HAP-1 (cell line): ENCODE results near the gene NRG3.

Experiments
- DNase-seq, 2 experiments: peaks; one replicate each; pipeline ENCODE4 v3.0.0-alpha.2; 2016 to 2020; ENCODE audit warnings: low spot score in 2 of 2
- H3K27me3 ChIP-seq: fragments of 250-450 bp; sonication (Bioruptor Pico); 2 replicates; pipeline ENCODE4 v1.5.1; 2020; ENCODE audit warnings: low read depth, mild to moderate bottlenecking, moderate library complexity
- H3K36me3 ChIP-seq: fragments of 250-450 bp; sonication (Bioruptor Pico); replicated peaks from 2 replicates; pipeline ENCODE4 v1.5.1; 2020; ENCODE audit warnings: mild to moderate bottlenecking
- H3K4me1 ChIP-seq: fragments of 250-450 bp; sonication (Bioruptor Pico); 2 replicates; pipeline ENCODE4 v1.5.1; 2020; ENCODE audit warnings: mild to moderate bottlenecking
- H3K4me3 ChIP-seq: fragments of 250-450 bp; sonication (Bioruptor Pico); 2 replicates; pipeline ENCODE4 v1.5.1; 2020; ENCODE audit warnings: mild to moderate bottlenecking, moderate library complexity
- H3K9me3 ChIP-seq: fragments of 250-450 bp; sonication (Bioruptor Pico); 2 replicates; pipeline ENCODE4 v1.5.1; 2020; ENCODE audit warnings: mild to moderate bottlenecking, moderate library complexity
- in situ Hi-C: fragments of 300-500 bp; cut with MboI; formaldehyde crosslinking; loops from 3 replicates; pipeline ENCODE4 v1.14.3; 2020; ENCODE audit warnings: low sequenced_read_pairs, inconsistent platforms, mixed read lengths

Gene NRG3

DNA sequence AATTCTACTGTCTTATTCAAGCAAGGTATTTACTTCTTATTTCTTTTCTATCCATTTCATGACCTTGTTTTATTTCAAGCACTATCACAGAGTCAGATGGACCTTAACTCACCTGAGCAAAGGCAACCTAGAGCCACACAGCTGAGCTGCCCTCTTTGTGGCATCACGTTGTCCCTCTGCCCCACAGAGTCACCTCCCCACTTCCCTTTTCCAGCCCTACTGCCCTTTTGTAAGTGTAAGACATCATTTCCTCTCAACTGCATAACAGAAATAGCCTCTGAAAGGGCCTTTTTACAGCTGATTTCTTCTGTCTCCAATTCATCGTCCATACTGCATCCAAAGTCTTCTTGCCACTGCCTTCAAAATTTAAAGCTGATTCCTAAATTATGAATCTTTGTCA lies 946.0 kb downstream of the NRG3 start:
- in situ Hi-C loops: no loop called here
- H3K4me1 ChIP-seq: no peaks in the 10 kb centered on the region
- no peak overlapping the region for H3K4me3 ChIP-seq
- H3K36me3 ChIP-seq: no peaks in the 10 kb centered on the region
- H3K27me3 ChIP-seq: no peaks in the 10 kb centered on the region
- H3K9me3 ChIP-seq: no peaks in the 10 kb centered on the region
- no peak for DNase-seq

- DNase-seq: no peak
- in situ Hi-C loops: no loop called here
- H3K27me3 ChIP-seq: no peaks in the 10 kb centered on the region
- no peaks in the 10 kb centered on the region for H3K9me3 ChIP-seq
- H3K4me3 ChIP-seq: no peak overlapping the region
- H3K4me1 ChIP-seq: no peaks in the 10 kb centered on the region
- H3K36me3 ChIP-seq: no peaks in the 10 kb centered on the region
Observed at GRCh38 chr10:82826132-82826531, 951.1 kb downstream of the NRG3 start.

GRCh38 chr10:82827901-82828300 lies 952.9 kb downstream of the NRG3 start:
- no peaks in the 10 kb centered on the region for H3K36me3 ChIP-seq
- H3K4me1 ChIP-seq: no peaks in the 10 kb centered on the region
- in situ Hi-C loops: no loop called here
- H3K9me3 ChIP-seq: no peaks in the 10 kb centered on the region
- no peak for DNase-seq
- no peaks in the 10 kb centered on the region for H3K27me3 ChIP-seq
- H3K4me3 ChIP-seq: no peak overlapping the region

- Histone ChIP-seq H3K4me1 (no peaks in the 10 kb centered on the region), H3K4me3 (no peak overlapping the region), H3K27me3 (no peaks in the 10 kb centered on the region), H3K9me3 (no peaks in the 10 kb centered on the region), H3K36me3 (no peaks in the 10 kb centered on the region)
- DNase-seq: no peak
- in situ Hi-C loops: no loop called here
Observed at GRCh38 chr10:82847242-82847641, 972.2 kb downstream of the NRG3 start.

DNA sequence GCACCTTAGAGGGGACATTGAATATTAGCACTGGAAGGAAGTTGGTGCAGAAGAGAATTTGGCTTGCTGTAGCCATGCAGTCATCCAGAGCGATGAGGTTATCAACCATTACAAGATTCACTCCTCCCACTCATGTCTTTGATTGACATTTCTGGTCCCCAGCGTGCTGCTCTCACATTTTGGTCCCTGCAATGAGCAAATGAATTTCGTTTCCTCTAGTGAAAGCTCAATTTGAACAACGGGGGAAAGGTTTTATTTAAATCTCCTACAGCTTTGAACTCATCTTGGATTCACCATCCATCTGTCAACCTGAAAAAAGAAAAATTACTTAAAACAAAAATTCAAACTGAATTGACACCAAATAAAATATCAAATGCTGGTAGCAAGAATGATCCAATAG lies 975.2 kb downstream of the NRG3 start:
- H3K4me1 ChIP-seq: no peaks in the 10 kb centered on the region
- no peaks in the 10 kb centered on the region for H3K27me3 ChIP-seq
- no peak for DNase-seq
- no peaks in the 10 kb centered on the region for H3K36me3 ChIP-seq
- H3K9me3 ChIP-seq: no peaks in the 10 kb centered on the region
- no peak overlapping the region for H3K4me3 ChIP-seq
- in situ Hi-C loops: no loop called here

DNA sequence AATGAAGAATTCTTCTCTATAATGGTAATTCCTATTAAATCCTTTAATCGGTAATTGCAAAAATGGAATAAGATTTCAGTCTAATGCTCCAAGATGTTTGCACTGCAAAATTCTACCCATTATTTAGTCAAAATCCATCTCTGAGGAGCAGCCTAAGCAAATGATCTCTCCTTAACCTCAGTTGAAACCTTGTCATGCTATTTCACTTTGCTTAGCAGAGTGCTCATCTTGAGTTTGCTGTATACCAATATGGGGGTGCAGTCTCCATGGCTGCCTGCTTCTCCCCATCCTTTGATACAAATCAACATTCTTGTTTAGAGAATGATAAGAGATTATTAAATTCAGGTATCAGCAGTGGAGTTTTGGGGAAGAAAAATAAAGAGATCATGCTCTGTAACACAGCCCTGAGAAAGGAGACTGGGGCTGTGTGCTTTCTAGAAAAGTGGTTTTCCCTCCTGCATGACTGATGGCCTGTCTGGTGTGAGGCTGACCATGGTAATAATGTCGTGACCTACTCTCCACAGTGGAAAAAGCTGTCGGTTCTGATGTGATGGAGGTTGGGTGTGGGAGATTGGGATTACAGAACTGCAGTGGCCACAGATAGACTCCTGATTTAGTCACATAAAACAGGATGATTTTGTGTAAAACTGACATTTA lies 982.1 kb downstream of the NRG3 start:
- no peaks in the 10 kb centered on the region for H3K27me3 ChIP-seq
- H3K4me1 ChIP-seq: no peaks in the 10 kb centered on the region
- H3K4me3 ChIP-seq: no peak overlapping the region
- no peaks in the 10 kb centered on the region for H3K36me3 ChIP-seq
- no peak for DNase-seq
- in situ Hi-C loops: no loop called here
- no peaks in the 10 kb centered on the region for H3K9me3 ChIP-seq

DNA sequence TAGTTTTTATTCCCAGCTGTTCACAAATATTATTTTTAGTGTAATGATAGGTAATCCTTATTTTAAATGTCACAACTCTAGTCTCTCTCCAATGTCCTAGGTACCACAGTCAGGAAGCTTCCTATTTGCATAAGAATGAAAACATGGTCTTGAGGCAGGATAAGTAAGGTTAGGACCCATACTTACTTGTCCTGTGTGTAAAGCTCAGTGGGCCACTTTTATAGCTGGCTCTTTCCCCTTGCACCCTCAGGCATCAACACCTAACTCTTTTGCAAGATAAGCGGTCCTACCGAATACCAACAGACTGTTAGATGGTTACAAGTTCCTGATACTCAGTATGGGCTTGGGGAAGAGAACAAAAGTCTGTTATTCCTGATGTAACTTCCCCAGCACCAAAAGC lies 986.9 kb downstream of the NRG3 start:
- Histone ChIP-seq H3K4me1 (no peaks in the 10 kb centered on the region), H3K27me3 (no peaks in the 10 kb centered on the region), H3K36me3 (no peaks in the 10 kb centered on the region), H3K4me3 (no peak overlapping the region), H3K9me3 (no peaks in the 10 kb centered on the region)
- in situ Hi-C loops: no loop called here
- DNase-seq: no peak

GRCh38 chr10:82865366-82865765 lies 990.4 kb downstream of the NRG3 start:
- in situ Hi-C loops: no loop called here
- H3K4me1 ChIP-seq: no peaks in the 10 kb centered on the region
- no peaks in the 10 kb centered on the region for H3K9me3 ChIP-seq
- no peaks in the 10 kb centered on the region for H3K36me3 ChIP-seq
- no peaks in the 10 kb centered on the region for H3K27me3 ChIP-seq
- no peak overlapping the region for H3K4me3 ChIP-seq
- no peak for DNase-seq

DNA sequence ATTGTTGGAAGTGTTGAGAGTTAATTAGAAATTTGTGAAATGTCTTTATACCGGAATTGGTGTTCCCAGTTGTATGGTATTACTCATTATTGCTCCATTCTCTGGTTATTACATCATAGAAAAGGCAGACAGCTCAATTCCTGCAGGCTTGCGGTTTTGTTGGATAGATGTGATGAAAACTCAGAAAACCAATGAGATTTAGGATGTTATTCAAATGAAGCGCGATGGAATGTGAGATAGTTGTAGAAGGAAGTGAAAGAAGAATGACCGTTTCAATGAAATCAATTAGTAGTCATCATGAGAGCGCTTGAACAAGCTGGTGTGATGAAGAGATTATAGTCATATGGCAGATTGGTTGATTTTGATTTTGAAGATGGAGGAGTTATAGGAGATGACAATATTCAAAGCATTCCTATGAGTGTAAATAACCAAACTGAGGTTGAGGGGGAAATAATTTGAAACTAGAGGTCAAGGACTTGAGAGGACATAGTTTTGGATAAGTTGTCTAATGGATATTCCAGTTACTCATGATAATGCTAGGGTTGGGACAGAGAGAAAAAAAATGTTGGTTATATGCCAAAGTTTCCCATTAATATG lies 991.5 kb downstream of the NRG3 start:
- H3K4me3 ChIP-seq: no peak overlapping the region
- no peaks in the 10 kb centered on the region for H3K27me3 ChIP-seq
- H3K36me3 ChIP-seq: no peaks in the 10 kb centered on the region
- DNase-seq: no peak
- no peaks in the 10 kb centered on the region for H3K4me1 ChIP-seq
- in situ Hi-C loops: no loop called here
- no peaks in the 10 kb centered on the region for H3K9me3 ChIP-seq

GRCh38 chr10:82867056-82867455 lies 992.1 kb downstream of the NRG3 start:
- in situ Hi-C loops: no loop called here
- no peaks in the 10 kb centered on the region for H3K36me3 ChIP-seq
- no peak overlapping the region for H3K4me3 ChIP-seq
- no peaks in the 10 kb centered on the region for H3K4me1 ChIP-seq
- H3K27me3 ChIP-seq: no peaks in the 10 kb centered on the region
- DNase-seq: no peak
- H3K9me3 ChIP-seq: no peaks in the 10 kb centered on the region

DNA sequence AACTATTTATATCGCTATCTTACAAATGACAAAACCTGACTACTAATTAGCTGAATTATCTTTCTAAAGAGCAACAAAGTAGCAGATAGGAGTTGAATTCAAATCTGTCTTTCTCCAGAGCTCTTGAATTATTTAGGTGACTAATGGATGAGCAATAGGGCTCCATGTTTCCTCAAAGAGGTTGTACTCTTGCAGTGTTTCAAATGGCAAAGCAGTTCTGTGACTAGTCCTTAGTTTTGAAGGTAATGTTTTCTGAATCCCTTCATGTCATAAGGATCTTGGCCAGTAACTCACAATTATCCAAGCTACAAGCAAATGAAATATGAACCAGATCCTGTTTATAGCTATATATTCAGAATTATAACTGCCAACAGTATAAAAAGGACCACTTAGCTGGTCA lies 999.7 kb downstream of the NRG3 start:
- Histone ChIP-seq H3K36me3 (no peaks in the 10 kb centered on the region), H3K4me3 (no peak overlapping the region), H3K27me3 (no peaks in the 10 kb centered on the region), H3K4me1 (no peaks in the 10 kb centered on the region), H3K9me3 (no peaks in the 10 kb centered on the region)
- in situ Hi-C loops: no loop called here
- DNase-seq: no peak

DNA sequence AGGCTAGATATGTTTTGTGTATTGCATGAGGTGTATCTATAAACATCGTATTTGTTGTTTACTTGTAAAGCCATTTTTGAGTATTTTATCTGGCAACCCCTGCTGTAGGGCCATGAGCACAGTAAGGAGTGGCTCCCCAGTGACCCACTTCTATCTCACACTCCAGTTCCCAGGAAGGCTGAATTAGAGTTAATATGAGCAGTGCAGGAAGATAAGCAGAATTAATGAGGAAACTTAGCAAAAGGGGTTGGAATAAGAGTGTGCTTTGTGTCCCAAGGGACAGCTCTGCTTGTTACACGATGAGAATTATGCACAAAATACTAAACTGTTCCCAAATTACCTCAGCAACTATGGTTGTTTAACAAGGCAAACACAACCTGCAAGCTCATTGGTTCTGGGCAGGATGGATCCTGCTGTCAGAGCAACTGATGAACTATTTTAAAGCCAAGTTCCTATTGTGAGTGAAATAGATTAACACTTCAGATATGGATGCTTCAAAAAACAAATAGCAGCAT lies 1005.8 kb downstream of the NRG3 start:
- Histone ChIP-seq H3K27me3 (no peaks in the 10 kb centered on the region), H3K4me1 (no peaks in the 10 kb centered on the region), H3K36me3 (no peaks in the 10 kb centered on the region), H3K4me3 (no peak overlapping the region), H3K9me3 (no peaks in the 10 kb centered on the region)
- in situ Hi-C loops: no loop called here
- no peak for DNase-seq

DNA sequence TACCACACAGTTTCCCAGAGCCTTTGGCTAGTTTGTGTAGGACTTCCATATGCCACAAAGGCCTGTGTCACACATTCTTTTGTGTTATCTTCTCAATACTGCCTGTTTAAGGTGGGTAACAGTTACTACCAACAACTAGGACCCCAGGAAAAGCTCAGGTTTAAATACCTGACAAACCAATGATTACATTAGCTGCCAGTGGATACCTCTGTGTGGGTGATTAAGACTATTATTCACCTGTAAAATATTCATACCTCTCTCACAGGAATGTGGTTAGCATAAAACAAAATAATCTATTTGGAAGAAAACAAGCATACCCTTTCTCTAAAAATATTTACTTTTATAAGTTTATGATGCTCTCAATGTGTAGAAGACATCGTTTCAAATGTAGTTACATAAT lies 1007.7 kb downstream of the NRG3 start:
- Histone ChIP-seq H3K36me3 (no peaks in the 10 kb centered on the region), H3K9me3 (no peaks in the 10 kb centered on the region), H3K4me1 (no peaks in the 10 kb centered on the region), H3K4me3 (no peak overlapping the region), H3K27me3 (no peaks in the 10 kb centered on the region)
- DNase-seq: no peak
- in situ Hi-C loops: no loop called here

- Histone ChIP-seq H3K36me3 (no peaks in the 10 kb centered on the region), H3K9me3 (no peaks in the 10 kb centered on the region), H3K4me1 (no peaks in the 10 kb centered on the region), H3K4me3 (no peak overlapping the region), H3K27me3 (no peaks in the 10 kb centered on the region)
- in situ Hi-C loops: no loop called here
- no peak for DNase-seq
Observed at GRCh38 chr10:82883603-82884002, 1008.6 kb downstream of the NRG3 start.

- no peak for DNase-seq
Observed at GRCh38 chr10:82887488-82887887, 1012.5 kb downstream of the NRG3 start.

More at GRCh38 chr10:82887488-82887887, 1012.5 kb downstream of the NRG3 start:
- in situ Hi-C loops: no loop called here
- H3K9me3 ChIP-seq: no peaks in the 10 kb centered on the region
- H3K4me3 ChIP-seq: no peak overlapping the region
- no peaks in the 10 kb centered on the region for H3K27me3 ChIP-seq
- H3K36me3 ChIP-seq: no peaks in the 10 kb centered on the region
- H3K4me1 ChIP-seq: no peaks in the 10 kb centered on the region
